HEK293T (cell line): ENCODE results near the gene THAP11.

Experiments used
- ARNT ChIP-seq: fragments of 450-650 bp; IDR thresholded peaks from 2 replicates; pipeline ENCODE4 v1.6.1; 2017; ENCODE audit warnings: mild to moderate bottlenecking
- BHLHE40 ChIP-seq: fragments of 450-650 bp; IDR thresholded peaks from 2 replicates; pipeline ENCODE4 v1.6.1; 2016; ENCODE audit warnings: mild to moderate bottlenecking, moderate library complexity, borderline replicate concordance
- FOXM1 ChIP-seq: fragments of 450-650 bp; IDR thresholded peaks from 2 replicates; pipeline ENCODE4 v1.6.1; 2017; ENCODE audit warnings: mild to moderate bottlenecking, borderline replicate concordance
- HDGF ChIP-seq: fragments of 450-650 bp; IDR thresholded peaks from 2 replicates; pipeline ENCODE4 v1.6.1; 2017; ENCODE audit warnings: antibody characterized with exemption, borderline replicate concordance
- NFRKB ChIP-seq: fragments of 450-650 bp; IDR thresholded peaks from 2 replicates; pipeline ENCODE4 v1.6.1; 2016; ENCODE audit warnings: mild to moderate bottlenecking, moderate library complexity
- SP1 ChIP-seq: fragments of 450-650 bp; IDR thresholded peaks from 2 replicates; pipeline ENCODE4 v1.6.1; 2017
- SUZ12 ChIP-seq: fragments of 450-650 bp; IDR thresholded peaks from 2 replicates; pipeline ENCODE4 v1.6.1; 2016; ENCODE audit warnings: mild to moderate bottlenecking
- ZNF384 ChIP-seq: fragments of 450-650 bp; IDR thresholded peaks from 2 replicates; pipeline ENCODE4 v1.6.1; 2016

DNA sequence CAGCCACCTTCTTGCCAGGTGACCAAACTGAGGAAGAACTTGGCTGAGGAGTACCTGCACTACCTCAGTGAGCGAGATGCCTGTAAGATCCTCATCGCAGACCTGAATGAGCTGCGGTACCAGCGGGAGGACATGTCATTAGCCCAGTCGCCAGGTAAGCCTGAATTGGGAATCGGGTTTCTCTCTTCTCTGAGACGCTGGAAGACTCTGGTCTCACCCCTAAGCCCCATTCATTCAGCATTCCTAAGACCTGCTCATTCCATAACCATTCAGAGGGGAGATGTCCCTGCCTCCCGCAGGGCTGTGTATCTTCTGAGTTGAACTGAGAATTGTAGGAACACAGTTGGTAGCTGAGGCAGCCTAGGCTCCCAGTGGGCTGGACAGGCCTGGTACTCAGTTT is 17.0 kb upstream of the THAP11 start:
- no peak for TF ChIP-seq ZNF384
- no peak for TF ChIP-seq FOXM1
- TF ChIP-seq BHLHE40 = no peak
- no peak for TF ChIP-seq NFRKB
- no peak for TF ChIP-seq SUZ12
- no peak for TF ChIP-seq SP1
- TF ChIP-seq HDGF = no peak
- TF ChIP-seq ARNT = no peak
